ENCODE measurements around the gene IQCN. TPM values are rescaled to one million over a fixed set of nuclear protein-coding genes. Genes with fewer than 3 reads are reported as not detected.
A peak's percentile ranks its signal among the peaks of the same experiment; 100 is the strongest.

Gene IQCN
- total RNA-seq, 4 donors from 2014 or later = 1.0 to 41.1 (median 3.0) TPM

GRCh38 chr19:18239303-18239702 is 34.9 kb downstream of the IQCN start:
- intact Hi-C loops (cut with DNase I; ENCODE audit: low total_unique reads) = no loop called here
- Histone ChIP-seq H3K27ac (no peak overlapping the region), H3K27me3 (no peaks in the 10 kb centered on the region), H3K9me3 (no peaks in the 10 kb centered on the region), H3K36me3 (no peaks in the 10 kb centered on the region), H3K4me3 (no peak overlapping the region), H3K4me1 (no peaks in the 10 kb centered on the region)
- TF ChIP-seq POLR2A (IDR thresholded peaks at IDR 0.05) (no peak), CTCF (IDR thresholded peaks at IDR 0.05) (no peak)
- no peak for DNase-seq

GRCh38 chr19:18234194-18234593 is 40.1 kb downstream of the IQCN start:
- intact Hi-C loops (cut with DNase I; ENCODE audit: low total_unique reads) = no loop called here
- H3K27me3 ChIP-seq = peaks cover 12 to 16% of the 10 kb centered on the region in 2 donors
- TF ChIP-seq POLR2A (IDR thresholded peaks at IDR 0.05) (no peak), CTCF (IDR thresholded peaks at IDR 0.05) (no peak)

GRCh38 chr19:18233224-18233825 is 40.9 kb downstream of the IQCN start:
- intact Hi-C loops (cut with DNase I; ENCODE audit: low total_unique reads) = no loop called here
- Histone ChIP-seq H3K9me3 (peaks cover 0 to 11% of the 10 kb centered on the region in 2 donors), H3K4me3 (no peak overlapping the region), H3K36me3 (no peaks in the 10 kb centered on the region), H3K27me3 (peaks cover 12 to 16% of the 10 kb centered on the region in 2 donors), H3K4me1 (no peaks in the 10 kb centered on the region), H3K27ac (no peak overlapping the region)
- peak in 1 of 2 donors; percentile 31 for DNase-seq
- no peak for TF ChIP-seq POLR2A (IDR thresholded peaks at IDR 0.05)
- TF ChIP-seq CTCF (IDR thresholded peaks at IDR 0.05) = no peak

More at GRCh38 chr19:18234194-18234593, 40.1 kb downstream of the IQCN start:
- Histone ChIP-seq H3K9me3 (peaks cover 0 to 11% of the 10 kb centered on the region in 2 donors), H3K27ac (no peak overlapping the region), H3K4me1 (no peaks in the 10 kb centered on the region), H3K36me3 (no peaks in the 10 kb centered on the region), H3K4me3 (no peak overlapping the region)
- DNase-seq = no peak

GRCh38 chr19:18232540-18233223 is 41.6 kb downstream of the IQCN start:
- intact Hi-C loops (cut with DNase I; ENCODE audit: low total_unique reads) = no loop called here
- Histone ChIP-seq H3K4me3 (no peak overlapping the region), H3K9me3 (peaks cover 0 to 11% of the 10 kb centered on the region in 2 donors), H3K36me3 (no peaks in the 10 kb centered on the region), H3K27ac (no peak overlapping the region), H3K4me1 (no peaks in the 10 kb centered on the region), H3K27me3 (peaks cover 12 to 16% of the 10 kb centered on the region in 2 donors)
- TF ChIP-seq POLR2A (IDR thresholded peaks at IDR 0.05) (no peak), CTCF (IDR thresholded peaks at IDR 0.05) (no peak)
- DNase-seq = no peak

GRCh38 chr19:18231775-18232174 is 42.5 kb downstream of the IQCN start:
- Histone ChIP-seq H3K36me3 (no peaks in the 10 kb centered on the region), H3K9me3 (peaks cover 0 to 11% of the 10 kb centered on the region in 2 donors), H3K4me1 (no peaks in the 10 kb centered on the region), H3K27me3 (peaks cover 12 to 16% of the 10 kb centered on the region in 2 donors), H3K27ac (no peak overlapping the region), H3K4me3 (no peak overlapping the region)
- TF ChIP-seq CTCF (IDR thresholded peaks at IDR 0.05) (no peak), POLR2A (IDR thresholded peaks at IDR 0.05) (no peak)
- no peak for DNase-seq
- intact Hi-C loops (cut with DNase I; ENCODE audit: low total_unique reads) = no loop called here

All from uterus (tissue), 4 donors.